IPS-15b (cell line): ENCODE results near the gene CFH.
"Not testable (repeated sequence)": the region's sequence is repeated elsewhere in the genome, so short reads cannot be mapped to it uniquely, and the experiment has no call there.

Experiments used
- H3K27me3 ChIP-seq: one replicate; pipeline ENCODE4 v1.6.1; 2013; ENCODE audit warnings: low read length; ENCODE audit not compliant: control insufficient read depth, insufficient read depth
- H3K36me3 ChIP-seq: one replicate; pipeline ENCODE4 v1.6.1; 2013; ENCODE audit warnings: low read length; ENCODE audit not compliant: control insufficient read depth, insufficient read depth
- H3K4me1 ChIP-seq: one replicate; pipeline ENCODE4 v1.6.1; 2013; ENCODE audit warnings: mild to moderate bottlenecking, low read length; ENCODE audit not compliant: control insufficient read depth, insufficient read depth
- H3K4me3 ChIP-seq: one replicate; pipeline ENCODE4 v1.5.1; 2013; ENCODE audit warnings: low read depth, low read length
- H3K9ac ChIP-seq: one replicate; pipeline ENCODE4 v1.6.1; 2013; ENCODE audit warnings: low read depth, mild to moderate bottlenecking, low read length
- H3K9me3 ChIP-seq: one replicate; pipeline ENCODE4 v1.6.1; 2013; ENCODE audit warnings: mild to moderate bottlenecking, low read length; ENCODE audit not compliant: control insufficient read depth, insufficient read depth

CFH gene

DNA sequence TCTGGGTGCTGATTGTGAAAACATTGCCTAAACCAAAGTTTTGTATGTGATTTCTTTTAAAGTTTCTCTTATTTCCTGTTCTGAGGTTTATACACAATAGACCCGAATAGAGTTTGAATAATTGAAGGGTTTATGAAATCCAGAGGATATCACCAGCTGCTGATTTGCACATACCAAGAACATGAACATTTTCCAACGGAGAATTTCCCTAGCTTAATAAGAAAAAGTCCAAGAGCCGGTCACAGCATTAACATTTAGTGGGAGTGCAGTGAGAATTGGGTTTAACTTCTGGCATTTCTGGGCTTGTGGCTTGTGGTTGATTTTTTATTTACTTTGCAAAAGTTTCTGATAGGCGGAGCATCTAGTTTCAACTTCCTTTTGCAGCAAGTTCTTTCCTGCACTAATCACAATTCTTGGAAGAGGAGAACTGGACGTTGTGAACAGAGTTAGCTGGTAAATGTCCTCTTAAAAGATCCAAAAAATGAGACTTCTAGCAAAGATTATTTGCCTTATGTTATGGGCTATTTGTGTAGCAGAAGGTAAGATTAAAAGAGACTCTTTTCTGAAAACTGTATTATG is at the start of gene CFH:
TSS of gene CFH (plus strand) at position 407 of the 579 bp plus-strand sequence. CDS start at position 482, 75 bp downstream.
- Histone ChIP-seq H3K36me3 (no peaks in the 10 kb centered on the region), H3K4me1 (peaks cover 3% of the 10 kb centered on the region), H3K4me3 (no peak within 1 kb of the TSS), H3K9ac (no peak within 1 kb of the TSS), H3K9me3 (no peaks in the 10 kb centered on the region), H3K27me3 (no peaks in the 10 kb centered on the region)

- no peak overlapping the region for H3K9ac ChIP-seq
- no peaks in the 10 kb centered on the region for H3K36me3 ChIP-seq
- no peak overlapping the region for H3K4me3 ChIP-seq
- no peaks in the 10 kb centered on the region for H3K27me3 ChIP-seq
- peaks cover 13% of the 10 kb centered on the region for H3K4me1 ChIP-seq
- H3K9me3 ChIP-seq = no peaks in the 10 kb centered on the region
Observed at GRCh38 chr1:196603651-196604050, 48.2 kb upstream of the CFH start.

DNA sequence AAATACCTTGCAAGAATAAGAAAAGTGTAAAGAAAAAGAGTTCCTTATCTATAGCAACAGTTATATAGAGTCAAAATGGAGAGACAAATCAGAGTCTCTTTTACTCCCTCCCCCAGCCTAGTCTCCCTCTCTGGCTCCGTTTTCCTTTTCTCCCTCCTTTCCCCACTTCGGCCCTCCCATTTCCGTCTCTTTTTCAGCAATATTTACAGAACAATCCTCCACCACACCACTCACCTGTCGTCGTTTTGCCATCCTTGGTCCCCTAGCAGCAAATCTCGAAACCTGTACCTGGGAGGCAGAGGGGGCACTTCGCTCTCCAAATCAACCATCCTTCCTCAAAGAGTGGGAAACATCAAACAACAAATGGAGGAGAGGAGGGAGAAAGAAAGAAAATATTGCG is 43.9 kb upstream of the CFH start:
- H3K36me3 ChIP-seq = no peaks in the 10 kb centered on the region
- H3K4me3 ChIP-seq = peak overlapping the region; percentile 93
- no peaks in the 10 kb centered on the region for H3K27me3 ChIP-seq
- H3K4me1 ChIP-seq = peaks cover 28% of the 10 kb centered on the region
- peak overlapping the region; percentile 88 for H3K9ac ChIP-seq
- no peaks in the 10 kb centered on the region for H3K9me3 ChIP-seq

DNA sequence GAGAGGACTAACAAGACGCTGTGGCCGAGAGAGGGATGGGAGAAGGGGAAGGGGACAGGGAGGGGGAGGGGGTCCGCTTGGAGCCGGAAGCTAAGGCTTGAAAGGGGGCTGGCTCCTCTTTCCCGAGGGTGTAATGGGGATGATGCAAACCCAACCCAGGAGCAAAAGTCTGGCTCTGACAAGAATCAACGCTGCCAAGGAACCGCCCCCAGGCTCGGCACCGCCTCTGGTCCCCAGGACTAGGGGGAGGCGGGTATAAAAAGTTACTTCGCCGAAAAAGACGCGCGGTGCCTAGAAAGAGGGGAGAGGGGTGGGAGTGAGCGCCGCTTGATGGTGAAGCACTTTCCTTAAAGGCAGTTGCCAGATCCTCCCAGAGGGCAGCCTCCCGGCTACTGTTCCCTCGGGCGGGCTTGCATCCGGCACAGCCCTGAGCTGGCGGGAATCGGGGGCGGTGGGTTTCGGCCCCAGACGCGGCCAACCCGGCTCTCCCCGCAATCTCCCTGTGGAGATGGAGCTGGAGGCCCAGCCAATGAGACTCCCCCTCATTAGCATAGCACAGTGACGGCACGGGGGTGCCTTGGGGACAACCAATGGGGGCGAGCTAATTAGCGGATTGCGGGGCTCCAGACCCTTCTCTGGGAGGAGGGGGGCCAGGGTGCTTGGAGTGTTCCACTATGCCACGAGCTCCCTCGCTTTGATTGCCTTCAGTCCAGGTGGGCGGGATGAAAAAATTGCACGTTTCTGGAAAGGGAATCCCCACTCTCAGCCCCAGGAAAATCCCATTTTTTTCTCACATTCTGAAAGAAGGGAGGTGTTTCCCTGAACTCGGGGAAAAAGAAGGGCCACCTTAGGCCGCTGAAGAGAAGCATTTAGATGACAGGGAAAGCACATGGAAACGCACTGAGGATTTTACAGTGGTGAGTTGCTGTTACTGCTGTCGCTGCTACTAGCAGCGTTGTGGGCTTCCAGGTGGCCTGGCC is 43.2 kb upstream of the CFH start, which contains the start of gene KCNT2:
TSS of gene KCNT2 (minus strand) at position 51 of the 980 bp plus-strand sequence. CDS start 131 bp downstream, outside the sequence.
- Histone ChIP-seq H3K27me3 (no peaks in the 10 kb centered on the region), H3K9ac (peak within 1 kb of the TSS; percentile 88), H3K9me3 (no peaks in the 10 kb centered on the region), H3K4me3 (peak within 1 kb of the TSS; percentile 93), H3K4me1 (peaks cover 28% of the 10 kb centered on the region), H3K36me3 (no peaks in the 10 kb centered on the region)

- Histone ChIP-seq H3K27me3 (no peaks in the 10 kb centered on the region), H3K4me3 (peak overlapping the region; percentile 93), H3K36me3 (no peaks in the 10 kb centered on the region), H3K9me3 (no peaks in the 10 kb centered on the region), H3K9ac (peak overlapping the region; percentile 83), H3K4me1 (peaks cover 28% of the 10 kb centered on the region)
Observed at GRCh38 chr1:196609370-196609737, 42.5 kb upstream of the CFH start.

DNA sequence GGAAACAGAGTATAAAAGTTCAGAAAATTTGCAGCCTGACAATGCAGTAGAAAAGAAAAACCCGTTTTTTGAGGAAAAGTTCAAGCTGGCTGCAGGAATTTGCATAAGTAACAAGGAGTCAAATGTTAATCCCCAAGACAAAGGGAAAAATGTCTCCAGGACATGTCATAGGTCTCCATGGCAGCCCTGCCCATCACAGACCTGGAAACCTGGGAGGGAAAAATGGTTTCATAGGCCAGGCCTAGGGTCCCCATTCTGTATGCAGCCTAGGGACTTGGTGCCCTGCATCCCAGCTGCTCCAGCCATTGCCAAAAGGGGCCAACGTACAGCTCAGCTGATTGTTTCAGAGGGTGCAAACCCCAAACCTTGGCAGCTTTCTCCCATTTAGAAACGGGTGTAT is 40.0 kb upstream of the CFH start:
- Histone ChIP-seq H3K9me3 (no peaks in the 10 kb centered on the region), H3K36me3 (no peaks in the 10 kb centered on the region), H3K27me3 (no peaks in the 10 kb centered on the region), H3K9ac (no peak overlapping the region), H3K4me1 (peaks cover 14% of the 10 kb centered on the region), H3K4me3 (no peak overlapping the region)

DNA sequence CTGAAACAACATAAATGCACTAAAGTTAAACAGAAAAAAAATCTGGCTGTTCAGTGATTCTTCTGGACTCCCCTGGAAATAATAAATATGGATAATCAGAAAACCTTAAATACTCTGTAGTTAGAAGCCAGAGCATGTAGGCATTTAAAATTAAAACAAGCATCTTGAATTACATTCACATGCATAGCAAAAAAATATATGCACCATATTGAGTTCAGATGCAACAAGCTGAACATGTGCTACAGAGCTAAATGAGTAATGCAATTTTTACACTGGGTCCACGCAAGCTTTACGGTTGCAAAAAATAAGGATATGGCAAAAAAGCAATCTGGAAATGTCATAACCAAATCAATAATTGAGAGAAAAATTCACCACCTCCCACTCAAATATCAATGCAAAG is 32.1 kb upstream of the CFH start:
- H3K4me3 ChIP-seq = no peak overlapping the region

GRCh38 chr1:196623079-196623478 is 28.8 kb upstream of the CFH start:
- H3K27me3 ChIP-seq = no peaks in the 10 kb centered on the region
- H3K36me3 ChIP-seq = no peaks in the 10 kb centered on the region
- no peak overlapping the region for H3K9ac ChIP-seq
- H3K4me1 ChIP-seq = no peaks in the 10 kb centered on the region
- no peak overlapping the region for H3K4me3 ChIP-seq
- peaks cover 2% of the 10 kb centered on the region for H3K9me3 ChIP-seq

More for the DNA sequence above, 32.1 kb upstream of the CFH start:
- Histone ChIP-seq H3K27me3 (no peaks in the 10 kb centered on the region), H3K36me3 (no peaks in the 10 kb centered on the region), H3K9ac (no peak overlapping the region), H3K9me3 (no peaks in the 10 kb centered on the region), H3K4me1 (no peaks in the 10 kb centered on the region)

DNA sequence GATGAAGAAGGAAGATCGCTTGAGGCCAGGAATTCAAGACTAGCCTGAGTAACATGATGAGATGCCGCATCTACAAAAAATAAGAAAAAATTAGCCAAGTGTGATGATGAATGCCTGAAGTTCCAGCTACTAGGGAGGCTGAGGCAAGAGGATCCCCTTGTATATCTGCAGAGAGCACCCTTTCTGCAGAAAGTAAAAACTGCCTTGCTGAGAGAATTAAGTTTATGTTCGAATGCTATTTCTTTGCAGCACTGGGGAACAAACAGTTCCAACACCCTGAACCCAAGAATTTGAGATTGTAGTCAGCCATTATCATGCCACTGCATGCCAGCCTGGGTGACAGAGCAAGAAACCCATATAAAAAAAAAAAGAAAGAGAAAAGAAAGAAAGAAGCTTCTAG is 23.0 kb upstream of the CFH start:
- Histone ChIP-seq H3K4me1 (no peaks in the 10 kb centered on the region), H3K9me3 (peaks cover 6% of the 10 kb centered on the region), H3K4me3 (no peak overlapping the region), H3K27me3 (no peaks in the 10 kb centered on the region), H3K36me3 (no peaks in the 10 kb centered on the region), H3K9ac (no peak overlapping the region)

DNA sequence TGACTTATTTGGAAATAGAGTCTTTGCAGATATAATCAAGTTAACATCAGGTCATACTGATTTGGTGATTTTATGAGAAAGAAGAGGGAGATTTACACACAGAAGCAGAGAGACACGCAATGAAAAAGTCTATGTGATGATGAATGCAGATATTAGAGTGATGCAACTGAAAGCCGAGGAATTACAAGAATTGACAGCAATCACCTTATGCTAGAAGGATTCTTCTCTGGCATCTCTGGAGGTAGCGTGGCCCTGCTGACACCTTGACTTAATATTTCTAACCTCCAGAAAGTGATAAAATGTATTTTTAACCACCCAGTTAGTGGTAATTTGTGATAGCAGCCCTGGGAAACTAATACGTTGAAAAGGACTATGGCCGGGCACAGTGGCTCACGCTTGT is 14.2 kb upstream of the CFH start:
- Histone ChIP-seq H3K36me3 (no peaks in the 10 kb centered on the region), H3K9ac (no peak overlapping the region), H3K27me3 (no peaks in the 10 kb centered on the region), H3K4me1 (no peaks in the 10 kb centered on the region), H3K4me3 (no peak overlapping the region), H3K9me3 (no peaks in the 10 kb centered on the region)

DNA sequence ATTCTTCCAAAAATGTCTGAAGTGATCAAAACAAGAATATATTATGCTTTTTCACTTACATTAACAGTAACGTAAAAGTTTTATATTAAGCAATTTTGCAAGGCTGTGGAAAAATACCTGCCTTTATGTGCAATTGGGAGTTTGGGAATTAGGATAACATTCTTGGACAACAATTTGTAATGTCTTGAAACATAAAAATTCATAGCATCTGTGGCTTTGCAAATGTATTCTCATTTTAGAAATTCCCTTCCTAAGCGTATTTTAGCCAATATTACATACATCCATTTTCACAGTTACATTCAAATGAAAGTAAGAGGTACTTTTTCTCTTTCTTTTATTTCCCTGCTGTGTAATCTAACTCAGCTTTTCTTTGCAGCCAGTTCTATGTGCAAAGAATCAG is 13.4 kb upstream of the CFH start:
- Histone ChIP-seq H3K27me3 (no peaks in the 10 kb centered on the region), H3K9ac (no peak overlapping the region), H3K4me3 (no peak overlapping the region), H3K9me3 (no peaks in the 10 kb centered on the region), H3K36me3 (no peaks in the 10 kb centered on the region), H3K4me1 (no peaks in the 10 kb centered on the region)

DNA sequence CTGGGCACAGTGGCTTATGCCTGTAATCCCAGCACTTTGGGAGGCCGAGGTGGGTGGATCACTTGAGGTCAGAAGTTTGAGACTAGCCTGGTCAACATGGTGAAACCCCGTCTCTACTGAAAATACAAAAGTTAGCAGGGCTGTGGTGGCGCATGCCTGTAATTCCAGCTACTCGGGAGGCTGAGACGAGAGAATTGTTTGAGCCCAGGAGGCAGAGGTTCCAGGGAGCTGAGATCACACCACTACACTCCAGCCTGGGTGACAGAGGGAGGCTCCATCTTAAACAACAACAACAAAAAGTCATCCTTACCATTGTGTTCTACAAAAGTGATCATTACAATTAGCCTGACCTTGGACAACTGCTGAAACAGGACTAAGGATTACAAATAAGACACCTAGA is 12.6 kb upstream of the CFH start:
- not testable (repeated sequence) for H3K27me3 ChIP-seq, H3K36me3 ChIP-seq, H3K9me3 ChIP-seq, H3K9ac ChIP-seq, H3K4me3 ChIP-seq, H3K4me1 ChIP-seq
